Left ventricle myocardium inferior (tissue), 1 donor: Measurements from ENCODE around the gene ADAMTSL3. TPM values are rescaled to one million over a fixed set of nuclear protein-coding genes. Genes with fewer than 3 reads are reported as not detected.

ENCODE experiments used
- DNase-seq: peaks from one replicate; pipeline ENCODE4 v3.0.0-alpha.2; 2020
- H3K27ac ChIP-seq: fragments of 200-600 bp; replicated peaks from 2 replicates; pipeline ENCODE4 v1.8.0; 2021
- H3K27me3 ChIP-seq: fragments of 200-600 bp; 2 replicates; pipeline ENCODE4 v1.8.0; 2021; ENCODE audit warnings: low read depth
- H3K36me3 ChIP-seq: fragments of 200-600 bp; 2 replicates; pipeline ENCODE4 v1.8.0; 2021
- H3K4me1 ChIP-seq: fragments of 200-600 bp; 2 replicates; pipeline ENCODE4 v1.8.0; 2021
- H3K4me3 ChIP-seq: fragments of 200-600 bp; 2 replicates; pipeline ENCODE4 v1.8.0; 2021; ENCODE audit warnings: mild to moderate bottlenecking, moderate library complexity
- H3K9me3 ChIP-seq: fragments of 200-600 bp; replicated peaks from 2 replicates; pipeline ENCODE4 v1.8.0; 2021
- intact Hi-C: fragments of 100-400 bp; cut with micrococcal nuclease; formaldehyde crosslinking; loops from one replicate; pipeline ENCODE4 v1.11.0; 2022
- total RNA-seq: library from RNA; stranded (reverse); fragmentation: NEBNext Ultra II Directional; extraction: Animal tissue kit (Norgen Biotek cat#: 25700); gene quantifications from one replicate; pipeline ENCODE4 v1.2.1, GENCODE V29; 2021
- TF ChIP-seq, protein P1 (sequence below): fragments of 200-600 bp; IDR thresholded peaks from 2 replicates; pipeline ENCODE4 v1.8.0; 2021; ENCODE audit warnings: antibody characterized with exemption, mild to moderate bottlenecking, borderline replicate concordance
- donor health status: DM: no; HTN: yes; CAD: no; lungs with severe emphysema.

ADAMTSL3 gene
- total RNA-seq, 1 donor from 2014 or later = 11.9 TPM

DNA sequence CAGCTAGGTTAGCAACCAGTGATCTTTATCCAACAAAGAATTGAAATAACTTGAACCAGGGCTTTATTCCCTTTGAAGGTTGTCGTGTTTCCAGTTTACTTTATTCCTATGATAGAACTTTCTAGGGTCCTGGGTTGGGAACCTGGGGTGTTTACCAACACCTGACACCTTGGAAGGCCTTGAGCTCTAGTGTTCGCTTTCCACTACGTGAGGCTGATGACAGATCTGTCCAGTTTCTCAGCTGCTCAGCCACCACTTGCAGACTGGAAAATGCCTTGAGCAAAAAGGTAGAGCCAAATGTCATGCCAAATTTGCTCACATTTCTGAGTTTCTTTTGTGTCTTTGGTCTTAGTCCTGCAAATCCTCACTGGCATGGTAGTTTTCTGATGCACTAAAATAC, 227.2 kb downstream of the ADAMTSL3 start:
- H3K27ac ChIP-seq = no peak overlapping the region
- intact Hi-C loops = no loop called here
- H3K4me3 ChIP-seq = no peak overlapping the region
- H3K9me3 ChIP-seq = no peaks in the 10 kb centered on the region
- no peaks in the 10 kb centered on the region for H3K36me3 ChIP-seq
- H3K27me3 ChIP-seq = no peaks in the 10 kb centered on the region
- DNase-seq = no peak
- H3K4me1 ChIP-seq = no peaks in the 10 kb centered on the region
- TF ChIP-seq, protein P1, sequence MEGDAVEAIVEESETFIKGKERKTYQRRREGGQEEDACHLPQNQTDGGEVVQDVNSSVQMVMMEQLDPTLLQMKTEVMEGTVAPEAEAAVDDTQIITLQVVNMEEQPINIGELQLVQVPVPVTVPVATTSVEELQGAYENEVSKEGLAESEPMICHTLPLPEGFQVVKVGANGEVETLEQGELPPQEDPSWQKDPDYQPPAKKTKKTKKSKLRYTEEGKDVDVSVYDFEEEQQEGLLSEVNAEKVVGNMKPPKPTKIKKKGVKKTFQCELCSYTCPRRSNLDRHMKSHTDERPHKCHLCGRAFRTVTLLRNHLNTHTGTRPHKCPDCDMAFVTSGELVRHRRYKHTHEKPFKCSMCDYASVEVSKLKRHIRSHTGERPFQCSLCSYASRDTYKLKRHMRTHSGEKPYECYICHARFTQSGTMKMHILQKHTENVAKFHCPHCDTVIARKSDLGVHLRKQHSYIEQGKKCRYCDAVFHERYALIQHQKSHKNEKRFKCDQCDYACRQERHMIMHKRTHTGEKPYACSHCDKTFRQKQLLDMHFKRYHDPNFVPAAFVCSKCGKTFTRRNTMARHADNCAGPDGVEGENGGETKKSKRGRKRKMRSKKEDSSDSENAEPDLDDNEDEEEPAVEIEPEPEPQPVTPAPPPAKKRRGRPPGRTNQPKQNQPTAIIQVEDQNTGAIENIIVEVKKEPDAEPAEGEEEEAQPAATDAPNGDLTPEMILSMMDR = no peak

DNA sequence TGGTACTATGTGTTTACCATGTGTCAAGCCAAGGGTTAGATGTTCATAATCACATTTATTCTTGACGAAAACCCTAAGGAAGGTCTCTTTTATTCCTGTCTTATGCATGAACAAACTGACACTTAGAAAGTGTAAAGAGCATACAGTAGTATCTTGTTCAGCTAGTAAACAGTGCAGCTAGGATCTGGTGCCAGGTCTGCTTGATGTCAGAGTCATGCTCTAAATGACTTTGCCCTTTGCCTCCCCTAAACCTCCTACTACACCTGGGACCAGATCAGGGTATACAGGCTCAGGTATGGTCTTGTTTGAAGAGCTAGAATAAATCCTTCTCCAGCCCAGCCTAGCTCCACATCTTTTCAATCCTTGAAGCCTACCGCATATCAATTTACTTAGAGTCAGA, 232.4 kb downstream of the ADAMTSL3 start:
- Histone ChIP-seq H3K9me3 (no peaks in the 10 kb centered on the region), H3K27ac (no peak overlapping the region), H3K36me3 (no peaks in the 10 kb centered on the region), H3K4me3 (no peak overlapping the region), H3K4me1 (peaks cover 26% of the 10 kb centered on the region), H3K27me3 (no peaks in the 10 kb centered on the region)
- DNase-seq = no peak
- TF ChIP-seq, protein P1 = no peak
- intact Hi-C loops = no loop called here

DNA sequence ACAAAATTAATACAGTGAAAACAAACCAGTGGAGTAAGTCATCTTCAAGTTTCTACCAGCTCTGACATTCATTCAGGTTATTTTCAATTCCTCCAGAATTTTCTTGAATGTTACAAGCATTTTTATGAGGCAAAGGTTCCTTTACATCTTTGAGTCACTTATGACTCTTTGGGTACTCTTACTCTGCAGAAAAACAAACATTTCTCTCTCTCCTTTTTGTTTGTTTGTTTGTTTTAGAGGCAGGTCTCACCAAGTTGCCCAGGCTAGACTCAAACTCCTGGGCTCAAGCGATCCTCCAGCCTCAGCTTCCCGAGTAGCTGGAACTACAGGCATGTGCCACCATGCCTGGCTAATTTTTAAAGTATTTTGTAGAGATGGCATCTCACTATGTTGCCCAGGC, 233.5 kb downstream of the ADAMTSL3 start:
- TF ChIP-seq, protein P1 = no peak
- Histone ChIP-seq H3K27ac (no peak overlapping the region), H3K4me3 (no peak overlapping the region), H3K4me1 (peaks cover 27% of the 10 kb centered on the region), H3K27me3 (no peaks in the 10 kb centered on the region), H3K36me3 (no peaks in the 10 kb centered on the region), H3K9me3 (no peaks in the 10 kb centered on the region)
- no peak for DNase-seq
- intact Hi-C loops = no loop called here

DNA sequence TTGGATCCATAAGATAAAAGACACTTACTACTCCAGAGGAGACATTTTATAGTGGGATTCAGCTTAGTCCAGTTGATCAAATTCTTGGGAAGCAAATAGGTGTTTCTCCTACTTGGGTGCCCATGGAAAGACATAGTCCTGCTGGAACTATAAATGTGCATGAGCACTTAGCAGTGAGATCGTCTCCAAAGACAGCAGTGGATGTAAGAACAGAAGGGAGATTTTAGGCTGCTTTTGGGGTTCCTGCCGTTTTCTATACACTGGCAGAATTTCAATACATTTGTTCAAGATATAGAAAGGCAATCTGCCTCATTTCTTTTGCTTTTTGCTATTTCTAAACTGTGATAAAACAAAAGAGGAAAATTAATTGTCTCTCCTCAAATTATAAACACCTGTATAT, 234.0 kb downstream of the ADAMTSL3 start:
- Histone ChIP-seq H3K4me1 (peaks cover 27% of the 10 kb centered on the region), H3K36me3 (no peaks in the 10 kb centered on the region), H3K27ac (no peak overlapping the region), H3K4me3 (no peak overlapping the region), H3K9me3 (no peaks in the 10 kb centered on the region), H3K27me3 (no peaks in the 10 kb centered on the region)
- DNase-seq = no peak
- TF ChIP-seq, protein P1 = no peak
- intact Hi-C loops = no loop called here

DNA sequence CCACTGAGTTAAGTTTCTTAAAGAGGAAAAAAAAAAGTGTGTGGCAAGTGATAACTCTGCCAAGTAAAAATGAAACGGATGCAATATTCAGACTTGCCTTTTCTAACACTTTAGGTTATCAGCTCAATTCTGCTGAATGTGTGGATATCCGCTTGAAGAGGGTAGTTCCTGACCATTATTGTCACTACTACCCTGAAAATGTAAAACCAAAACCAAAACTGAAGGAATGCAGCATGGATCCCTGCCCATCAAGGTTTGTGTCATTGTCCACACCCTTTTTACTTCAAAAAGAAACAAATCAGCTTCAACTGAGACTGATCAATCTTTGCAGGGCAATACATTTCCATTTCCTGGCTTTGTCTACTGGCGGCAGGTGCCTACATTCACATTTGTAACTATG, 236.1 kb downstream of the ADAMTSL3 start:
- Histone ChIP-seq H3K36me3 (no peaks in the 10 kb centered on the region), H3K4me1 (peaks cover 27% of the 10 kb centered on the region), H3K27me3 (no peaks in the 10 kb centered on the region), H3K27ac (peak overlapping the region; percentile 64), H3K9me3 (no peaks in the 10 kb centered on the region), H3K4me3 (peak overlapping the region; percentile 29)
- TF ChIP-seq, protein P1 = no peak
- intact Hi-C loops = no loop called here
- DNase-seq = no peak

DNA sequence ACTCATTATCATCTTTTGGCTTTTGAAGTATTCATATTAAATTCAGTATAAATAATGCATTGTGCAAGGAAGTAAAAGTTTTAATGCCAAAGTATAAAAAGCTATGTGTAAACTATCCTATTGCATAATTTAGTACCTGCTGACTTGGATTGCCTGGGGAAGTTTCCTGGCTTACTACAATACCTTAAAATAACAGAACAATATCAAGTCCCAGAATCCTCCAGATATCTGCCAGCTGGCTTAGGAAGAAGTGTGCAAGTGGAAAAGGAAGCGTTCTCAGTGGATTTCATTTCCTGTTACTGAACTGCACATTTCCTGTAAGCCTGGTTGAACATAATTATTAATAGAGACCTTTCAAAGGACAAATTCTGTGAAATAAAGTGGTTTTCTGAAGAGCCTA, 236.7 kb downstream of the ADAMTSL3 start:
- no peaks in the 10 kb centered on the region for H3K36me3 ChIP-seq
- peak overlapping the region; percentile 29 for H3K4me3 ChIP-seq
- no peaks in the 10 kb centered on the region for H3K9me3 ChIP-seq
- H3K27me3 ChIP-seq = no peaks in the 10 kb centered on the region
- intact Hi-C loops = no loop called here
- no peak for DNase-seq
- peaks cover 27% of the 10 kb centered on the region for H3K4me1 ChIP-seq
- TF ChIP-seq, protein P1 = no peak
- peak overlapping the region; percentile 64 for H3K27ac ChIP-seq
